ENCODE results near the gene ZNF19. TPM values are rescaled to one million over a fixed set of nuclear protein-coding genes. Genes with fewer than 3 reads are reported as not detected.

Gene ZNF19
- total and polyA plus RNA-seq, 9 of the 15 experiments (the other 6 are each of a cell fraction or from before 2014, with no cell fraction given), result 1.2 to 2.8 (median 1.8) TPM

GRCh38 chr16:71484006-71484893, 4.9 kb downstream of the ZNF19 start (continued):
- peak; percentile 75; the same call in 1 of the 2 replicates for TF ChIP-seq RREB1 (CRISPR knock-in tag; IDR thresholded peaks at IDR 0.05)
- peak; percentile 27; the same call in 1 of the 2 replicates for TF ChIP-seq E2F1 (CRISPR knock-in tag; IDR thresholded peaks at IDR 0.05)
- no peak for TF ChIP-seq REST (IDR thresholded peaks at IDR 0.05; ENCODE audit: borderline replicate concordance)
- TF ChIP-seq REST (CRISPR knock-in tag; IDR thresholded peaks at IDR 0.05; ENCODE audit: low read depth), result peak; percentile 77
